SU-DHL-6 (cell line): ENCODE results near the gene RNF17.

Experiments
- EZH2phosphoT487 ChIP-seq: fragments of 200-600 bp; sonication (generic), shearing (Covaris generic); conservative IDR thresholded peaks from 2 replicates; pipeline ENCODE4 v1.6.1; 2018; ENCODE audit warnings: mild to moderate bottlenecking, antibody characterized with exemption, low read length, moderate library complexity, mixed read lengths
- TF ChIP-seq, protein P1 (sequence below): fragments of 200-600 bp; sonication (generic); IDR thresholded peaks from one replicate; pipeline ENCODE4 v1.5.1; 2017; ENCODE audit warnings: antibody characterized with exemption, mild to moderate bottlenecking, low read length, moderate library complexity; ENCODE audit not compliant: insufficient read depth, poor library complexity, severe bottlenecking

DNA sequence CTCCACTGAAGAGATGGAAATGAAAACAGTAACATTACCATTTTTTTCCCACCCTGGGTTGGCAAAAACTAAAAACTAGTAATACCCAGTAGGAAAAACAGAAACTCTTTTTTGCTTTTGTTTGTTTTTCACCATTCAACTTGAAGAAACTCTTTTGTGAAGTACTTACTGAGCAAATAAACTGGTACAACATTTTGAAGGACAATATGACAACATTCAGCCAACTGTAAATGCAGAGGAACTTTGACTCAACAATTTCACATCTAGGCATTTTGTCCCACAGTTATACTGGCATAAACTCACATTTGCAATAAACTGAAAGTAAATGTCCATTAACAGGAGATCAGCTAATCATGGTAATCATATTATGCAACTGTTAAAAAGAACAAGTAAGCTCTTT lies 152.5 kb downstream of the RNF17 start:
- TF ChIP-seq, protein P1, sequence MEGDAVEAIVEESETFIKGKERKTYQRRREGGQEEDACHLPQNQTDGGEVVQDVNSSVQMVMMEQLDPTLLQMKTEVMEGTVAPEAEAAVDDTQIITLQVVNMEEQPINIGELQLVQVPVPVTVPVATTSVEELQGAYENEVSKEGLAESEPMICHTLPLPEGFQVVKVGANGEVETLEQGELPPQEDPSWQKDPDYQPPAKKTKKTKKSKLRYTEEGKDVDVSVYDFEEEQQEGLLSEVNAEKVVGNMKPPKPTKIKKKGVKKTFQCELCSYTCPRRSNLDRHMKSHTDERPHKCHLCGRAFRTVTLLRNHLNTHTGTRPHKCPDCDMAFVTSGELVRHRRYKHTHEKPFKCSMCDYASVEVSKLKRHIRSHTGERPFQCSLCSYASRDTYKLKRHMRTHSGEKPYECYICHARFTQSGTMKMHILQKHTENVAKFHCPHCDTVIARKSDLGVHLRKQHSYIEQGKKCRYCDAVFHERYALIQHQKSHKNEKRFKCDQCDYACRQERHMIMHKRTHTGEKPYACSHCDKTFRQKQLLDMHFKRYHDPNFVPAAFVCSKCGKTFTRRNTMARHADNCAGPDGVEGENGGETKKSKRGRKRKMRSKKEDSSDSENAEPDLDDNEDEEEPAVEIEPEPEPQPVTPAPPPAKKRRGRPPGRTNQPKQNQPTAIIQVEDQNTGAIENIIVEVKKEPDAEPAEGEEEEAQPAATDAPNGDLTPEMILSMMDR, result no peak
- TF ChIP-seq EZH2phosphoT487, result no peak
